Tibial nerve (tissue), 4 donors: Measurements from ENCODE around the gene ANO6.

Source experiments
- EP300 ChIP-seq, 2 donors: sonication (generic); formaldehyde crosslinking; IDR thresholded peaks; one replicate each; pipeline ENCODE4 v1.6.1; 2017; ENCODE audit warnings: antibody characterized with exemption in 2 of 2, mild to moderate bottlenecking in 1 of 2
- POLR2A ChIP-seq, 2 donors: fragments of 450-650 bp; IDR thresholded peaks; one replicate each; pipeline ENCODE4 v1.6.1; 2017; ENCODE audit warnings: antibody characterized with exemption in 2 of 2, mild to moderate bottlenecking in 2 of 2, moderate library complexity in 2 of 2
- TF ChIP-seq, protein P1 (sequence below), 5 experiments: fragments of 200-600 bp in 3 of 5; fragments of 450-650 bp in 2 of 5; sonication (generic) in 3 of 5; IDR thresholded peaks; one replicate each; pipeline ENCODE4 v1.5.1; 2016 to 2019; ENCODE audit warnings: antibody characterized with exemption in 5 of 5, mild to moderate bottlenecking in 3 of 5, moderate library complexity in 2 of 5

DNA sequence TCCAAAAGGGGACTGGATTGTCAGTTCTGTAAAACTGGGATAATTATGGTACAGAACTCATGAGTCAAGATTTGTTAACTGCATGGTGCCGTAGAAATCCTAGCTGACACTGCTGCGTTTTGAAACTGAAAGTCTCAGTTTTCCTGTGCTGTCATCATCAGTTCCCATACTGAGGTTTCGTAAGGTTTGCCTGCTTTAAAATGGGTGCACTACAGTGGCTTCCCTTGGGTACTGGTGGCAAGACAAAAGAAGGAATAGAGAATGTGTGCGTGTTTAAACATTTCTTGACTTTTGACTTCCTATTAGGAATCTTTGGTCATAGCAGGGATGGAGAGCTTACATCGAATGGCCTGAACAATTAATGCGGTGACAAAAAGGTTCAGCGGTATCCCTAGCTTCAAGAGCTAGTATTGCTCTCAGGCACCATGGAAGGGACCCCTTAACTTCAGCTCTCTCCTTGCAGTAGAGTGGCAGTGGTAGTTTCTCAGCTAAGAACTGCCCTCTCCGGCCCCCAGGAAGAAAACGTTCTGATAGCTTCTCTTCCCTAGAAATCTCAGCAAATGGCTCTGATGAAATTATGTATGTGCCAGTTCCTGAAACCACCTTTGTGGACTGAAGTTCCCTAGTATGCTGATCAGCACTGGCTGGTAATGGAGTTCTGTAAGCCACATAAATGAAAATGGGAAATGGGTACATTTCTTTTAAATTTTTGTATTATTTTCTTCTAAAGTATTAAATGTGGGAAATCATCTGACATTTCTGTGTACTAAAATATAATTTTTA lies 28.9 kb downstream of the ANO6 start:
- TF ChIP-seq, protein P1, sequence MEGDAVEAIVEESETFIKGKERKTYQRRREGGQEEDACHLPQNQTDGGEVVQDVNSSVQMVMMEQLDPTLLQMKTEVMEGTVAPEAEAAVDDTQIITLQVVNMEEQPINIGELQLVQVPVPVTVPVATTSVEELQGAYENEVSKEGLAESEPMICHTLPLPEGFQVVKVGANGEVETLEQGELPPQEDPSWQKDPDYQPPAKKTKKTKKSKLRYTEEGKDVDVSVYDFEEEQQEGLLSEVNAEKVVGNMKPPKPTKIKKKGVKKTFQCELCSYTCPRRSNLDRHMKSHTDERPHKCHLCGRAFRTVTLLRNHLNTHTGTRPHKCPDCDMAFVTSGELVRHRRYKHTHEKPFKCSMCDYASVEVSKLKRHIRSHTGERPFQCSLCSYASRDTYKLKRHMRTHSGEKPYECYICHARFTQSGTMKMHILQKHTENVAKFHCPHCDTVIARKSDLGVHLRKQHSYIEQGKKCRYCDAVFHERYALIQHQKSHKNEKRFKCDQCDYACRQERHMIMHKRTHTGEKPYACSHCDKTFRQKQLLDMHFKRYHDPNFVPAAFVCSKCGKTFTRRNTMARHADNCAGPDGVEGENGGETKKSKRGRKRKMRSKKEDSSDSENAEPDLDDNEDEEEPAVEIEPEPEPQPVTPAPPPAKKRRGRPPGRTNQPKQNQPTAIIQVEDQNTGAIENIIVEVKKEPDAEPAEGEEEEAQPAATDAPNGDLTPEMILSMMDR (IDR thresholded peaks at IDR 0.05), result no peak
- no peak for TF ChIP-seq POLR2A (IDR thresholded peaks at IDR 0.05)
- peak in 1 of 2 donors; percentile 31 for TF ChIP-seq EP300 (IDR thresholded peaks at IDR 0.05)
